H1 (cell line): ENCODE results near the gene INPP5E. TPM values are rescaled to one million over a fixed set of nuclear protein-coding genes. Genes with fewer than 3 reads are reported as not detected.

Source experiments
- BCL11A ChIP-seq, 2 experiments: IDR thresholded peaks; one replicate each; pipeline ENCODE4 v1.6.1; 2011; ENCODE audit warnings: low read depth in 2 of 2, low read length in 2 of 2, mild to moderate bottlenecking in 2 of 2
- KDM1A ChIP-seq: fragments of 200-600, 300-600 bp; sonication (generic); IDR thresholded peaks from 2 replicates; pipeline ENCODE4 v1.7.1; 2016; ENCODE audit warnings: mild to moderate bottlenecking, low read length, borderline replicate concordance
- NANOG ChIP-seq: IDR thresholded peaks from 2 replicates; pipeline ENCODE4 v1.6.1; 2011; ENCODE audit warnings: low read length, low read depth, mild to moderate bottlenecking, inconsistent platforms; ENCODE audit not compliant: insufficient read depth, poor library complexity, severe bottlenecking
- POU5F1 ChIP-seq: IDR thresholded peaks from 2 replicates; pipeline ENCODE4 v1.6.1; 2011; ENCODE audit warnings: low read depth, mild to moderate bottlenecking, low read length, moderate library complexity
- RBBP5 ChIP-seq: IDR thresholded peaks from 2 replicates; pipeline ENCODE4 v1.7.1; 2012; ENCODE audit warnings: low read depth, mild to moderate bottlenecking, inconsistent platforms, low read length, moderate library complexity, borderline replicate concordance
- SIN3A ChIP-seq, 2 experiments: IDR thresholded peaks in 1 of 2; conservative IDR thresholded peaks in 1 of 2; 2 replicates each; pipeline ENCODE4 v1.6.1; 2011 to 2012; ENCODE audit warnings: low read length in 2 of 2, improper control_type of control experiment in 1 of 2, low read depth in 1 of 2, mild to moderate bottlenecking in 1 of 2
- SP4 ChIP-seq: IDR thresholded peaks from 2 replicates; pipeline ENCODE4 v1.6.1; 2012; ENCODE audit warnings: low read length, inconsistent platforms
- TEAD4 ChIP-seq: IDR thresholded peaks from 2 replicates; pipeline ENCODE4 v1.6.1; 2012; ENCODE audit warnings: low read depth, low read length, inconsistent platforms, mixed read lengths
- polyA plus RNA-seq, 7 experiments: library from polyadenylated mRNA; depleted of rRNA in 3 of 7; stranded (reverse) in 5 of 7; unstranded in 2 of 7; fragments of >200 nt in 5 of 7; fragments of 200-250 nt in 2 of 7; gene quantifications; 1 replicate in 5 of 7; 2 replicates in 1 of 7; 4 replicates in 1 of 7; pipeline versions ENCODE4 v1.2.1 to v1.2.3, GENCODE V29; 2011 to 2013; ENCODE audit warnings: missing spikeins in 2 of 7, mixed read lengths in 2 of 7
- total RNA-seq: library from RNA; stranded (reverse); fragmentation: NEBNext Ultra II Directional; extraction: Animal tissue kit (Norgen Biotek cat#: 25700); gene quantifications from 2 replicates; pipeline ENCODE4 v1.2.1, GENCODE V29; 2021

INPP5E gene
- total and polyA plus RNA-seq, 2 of the 8 experiments (the other 6 are each of a cell fraction or from before 2014, with no cell fraction given) = 8.7 to 11.3 TPM

- TF ChIP-seq RBBP5 (no peak), TEAD4 (no peak), KDM1A (no peak), SP4 (no peak), BCL11A (IDR thresholded peaks at IDR 0.05; ENCODE audit: low read depth in 2 of 2, low read length in 2 of 2) (no peak), SIN3A (conservative IDR thresholded peaks at IDR 0.05 in 1 of 2, IDR thresholded peaks at IDR 0.05 in 1 of 2; ENCODE audit: low read depth in 1 of 2, low read length in 2 of 2) (no peak), POU5F1 (no peak), NANOG (no peak)
Measured at GRCh38 chr9:136396219-136396515, 43.5 kb downstream of the INPP5E start (continued).
